OCI-LY7 (cell line): ENCODE measurements around the gene HIRIP3.
"Not testable (repeated sequence)": the region's sequence is repeated elsewhere in the genome, so short reads cannot be mapped to it uniquely, and the experiment has no call there.

ENCODE experiments used
- EZH2phosphoT487 ChIP-seq: fragments of 200-600 bp; sonication (generic); IDR thresholded peaks from 2 replicates; pipeline ENCODE4 v1.6.1; 2018; ENCODE audit warnings: low read depth, borderline replicate concordance, mild to moderate bottlenecking, mixed run types, antibody characterized with exemption, low read length, moderate library complexity, mixed read lengths
- TF ChIP-seq, protein P1 (sequence below): fragments of 200-600 bp; sonication (generic); conservative IDR thresholded peaks from 2 replicates; pipeline ENCODE4 v1.5.1; 2014; ENCODE audit warnings: mild to moderate bottlenecking, antibody characterized with exemption, low read length, moderate library complexity, mixed read lengths

DNA sequence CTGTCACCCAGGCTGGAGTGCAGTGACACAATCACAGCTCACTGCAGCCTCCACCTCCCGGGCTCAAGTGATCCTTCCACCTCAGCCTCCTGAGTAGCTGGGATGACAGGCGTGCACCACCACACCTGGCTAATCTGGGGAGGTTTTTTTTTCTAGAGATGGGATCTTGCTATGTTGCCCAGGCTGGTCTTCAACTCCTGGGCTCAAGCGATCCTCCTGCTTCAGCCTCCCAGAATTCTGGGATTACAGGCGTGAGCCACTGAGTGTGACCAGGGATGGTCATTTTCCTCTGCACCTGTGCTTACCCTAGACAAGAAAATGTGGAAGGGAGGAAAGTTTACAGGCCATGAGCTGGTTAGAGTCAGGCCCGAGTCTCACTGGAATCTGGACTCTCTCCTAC lies 45.3 kb upstream of the HIRIP3 start:
- TF ChIP-seq, protein P1, sequence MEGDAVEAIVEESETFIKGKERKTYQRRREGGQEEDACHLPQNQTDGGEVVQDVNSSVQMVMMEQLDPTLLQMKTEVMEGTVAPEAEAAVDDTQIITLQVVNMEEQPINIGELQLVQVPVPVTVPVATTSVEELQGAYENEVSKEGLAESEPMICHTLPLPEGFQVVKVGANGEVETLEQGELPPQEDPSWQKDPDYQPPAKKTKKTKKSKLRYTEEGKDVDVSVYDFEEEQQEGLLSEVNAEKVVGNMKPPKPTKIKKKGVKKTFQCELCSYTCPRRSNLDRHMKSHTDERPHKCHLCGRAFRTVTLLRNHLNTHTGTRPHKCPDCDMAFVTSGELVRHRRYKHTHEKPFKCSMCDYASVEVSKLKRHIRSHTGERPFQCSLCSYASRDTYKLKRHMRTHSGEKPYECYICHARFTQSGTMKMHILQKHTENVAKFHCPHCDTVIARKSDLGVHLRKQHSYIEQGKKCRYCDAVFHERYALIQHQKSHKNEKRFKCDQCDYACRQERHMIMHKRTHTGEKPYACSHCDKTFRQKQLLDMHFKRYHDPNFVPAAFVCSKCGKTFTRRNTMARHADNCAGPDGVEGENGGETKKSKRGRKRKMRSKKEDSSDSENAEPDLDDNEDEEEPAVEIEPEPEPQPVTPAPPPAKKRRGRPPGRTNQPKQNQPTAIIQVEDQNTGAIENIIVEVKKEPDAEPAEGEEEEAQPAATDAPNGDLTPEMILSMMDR: not testable (repeated sequence)
- not testable (repeated sequence) for TF ChIP-seq EZH2phosphoT487
